NCI-H1417 treated with DMSO at 0.1 percent for 48 hours (cell line): ENCODE results near the gene ZNF132.
"Not testable (repeated sequence)": the region's sequence is repeated elsewhere in the genome, so short reads cannot be mapped to it uniquely, and the experiment has no call there.

Experiments
- DNase-seq: peaks from one replicate; lab custom pipeline; 2025; lab: John Stamatoyannopoulos, UW

ZNF132 gene

DNA sequence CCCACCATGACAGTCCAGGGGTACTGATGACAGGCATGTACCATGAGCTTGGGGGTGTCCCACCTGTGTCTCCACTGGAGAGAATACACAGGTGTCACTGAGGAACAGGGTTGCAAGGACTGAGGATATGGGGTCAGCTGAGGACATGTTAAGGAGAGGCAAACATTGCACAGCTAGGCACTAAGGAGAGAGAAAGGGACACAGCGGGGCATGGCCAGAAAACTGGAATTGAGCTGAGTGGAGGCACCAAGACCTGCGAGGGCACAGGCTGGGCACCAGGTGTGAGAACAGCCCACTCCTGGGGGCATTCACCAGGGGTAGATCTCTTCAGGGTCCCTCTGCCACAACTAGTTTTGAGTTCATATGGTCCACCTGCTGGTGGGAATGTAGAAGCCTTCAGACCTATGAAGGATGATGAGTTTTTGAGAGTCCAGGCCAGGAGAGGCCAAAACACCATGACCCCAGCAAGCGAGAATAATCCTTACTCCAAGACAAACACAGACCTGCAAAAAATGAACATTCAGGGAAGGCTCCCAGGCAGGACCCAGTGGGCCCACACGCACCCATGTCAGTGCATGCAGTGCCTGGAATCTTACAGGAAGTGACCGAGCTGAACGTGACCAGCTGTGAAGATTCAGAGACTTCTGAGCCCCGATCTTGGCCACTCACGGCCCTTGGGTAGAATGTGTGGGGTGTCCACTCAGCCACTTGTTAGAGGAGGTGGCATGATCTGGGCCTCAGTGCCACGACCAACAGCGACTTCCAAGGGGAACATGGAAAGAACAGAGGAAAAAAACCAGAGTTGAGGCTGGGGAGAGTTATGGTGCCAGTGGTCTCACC is 32.9 kb downstream of the ZNF132 start:
- no peak for DNase-seq

DNA sequence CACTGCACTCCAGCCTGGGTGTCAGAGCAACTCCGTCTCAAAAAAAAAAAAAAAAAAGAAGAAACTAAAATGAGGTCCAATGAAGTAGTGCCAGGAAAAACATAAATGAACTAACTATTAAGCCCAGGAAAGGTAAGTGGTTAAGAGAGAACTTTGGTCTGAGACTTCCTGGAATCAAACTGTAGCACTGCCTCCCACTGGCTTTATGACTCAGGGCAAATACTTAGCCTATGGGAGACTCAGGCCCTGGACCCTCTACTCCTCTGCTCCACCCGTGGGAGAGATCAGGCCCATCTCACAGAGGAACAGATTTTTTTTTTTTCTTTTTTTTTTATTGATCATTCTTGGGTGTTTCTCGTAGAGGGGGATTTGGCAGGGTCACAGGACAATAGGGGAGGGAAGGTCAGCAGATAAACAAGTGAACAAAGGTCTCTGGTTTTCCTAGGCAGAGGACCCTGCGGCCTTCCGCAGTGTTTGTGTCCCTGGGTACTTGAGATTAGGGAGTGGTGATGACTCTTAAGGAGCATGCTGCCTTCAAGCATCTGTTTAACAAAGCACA is 36.0 kb downstream of the ZNF132 start:
- DNase-seq = not testable (repeated sequence)

DNA sequence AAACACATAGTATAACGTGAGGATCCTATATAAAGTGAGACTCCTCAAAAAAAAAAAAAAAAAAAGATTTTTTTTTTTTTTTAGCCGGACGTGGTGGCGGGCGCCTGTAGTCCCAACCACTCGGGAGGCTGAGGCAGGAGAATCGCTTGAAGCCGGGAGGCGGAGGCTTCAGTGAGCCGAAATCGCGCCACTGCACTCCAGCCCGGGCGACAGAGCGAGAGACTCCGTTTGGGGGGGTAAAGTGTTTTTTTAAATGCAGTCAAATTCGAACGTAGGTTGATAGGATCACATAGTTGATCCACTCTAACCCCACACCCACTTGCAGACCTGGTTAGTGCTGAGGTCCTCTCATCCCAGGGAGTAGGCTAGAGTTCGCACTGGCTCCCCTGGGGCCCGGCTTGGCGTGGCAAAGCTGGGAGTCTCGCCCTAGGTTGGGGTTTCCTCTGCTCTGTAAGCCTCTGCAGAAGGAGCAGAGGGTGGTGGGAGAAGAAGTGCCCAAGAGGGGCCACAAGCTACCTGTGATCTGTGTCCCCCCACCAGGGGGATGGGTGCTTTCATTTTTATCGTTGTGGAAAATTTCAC is 38.0 kb downstream of the ZNF132 start:
- no peak for DNase-seq

DNA sequence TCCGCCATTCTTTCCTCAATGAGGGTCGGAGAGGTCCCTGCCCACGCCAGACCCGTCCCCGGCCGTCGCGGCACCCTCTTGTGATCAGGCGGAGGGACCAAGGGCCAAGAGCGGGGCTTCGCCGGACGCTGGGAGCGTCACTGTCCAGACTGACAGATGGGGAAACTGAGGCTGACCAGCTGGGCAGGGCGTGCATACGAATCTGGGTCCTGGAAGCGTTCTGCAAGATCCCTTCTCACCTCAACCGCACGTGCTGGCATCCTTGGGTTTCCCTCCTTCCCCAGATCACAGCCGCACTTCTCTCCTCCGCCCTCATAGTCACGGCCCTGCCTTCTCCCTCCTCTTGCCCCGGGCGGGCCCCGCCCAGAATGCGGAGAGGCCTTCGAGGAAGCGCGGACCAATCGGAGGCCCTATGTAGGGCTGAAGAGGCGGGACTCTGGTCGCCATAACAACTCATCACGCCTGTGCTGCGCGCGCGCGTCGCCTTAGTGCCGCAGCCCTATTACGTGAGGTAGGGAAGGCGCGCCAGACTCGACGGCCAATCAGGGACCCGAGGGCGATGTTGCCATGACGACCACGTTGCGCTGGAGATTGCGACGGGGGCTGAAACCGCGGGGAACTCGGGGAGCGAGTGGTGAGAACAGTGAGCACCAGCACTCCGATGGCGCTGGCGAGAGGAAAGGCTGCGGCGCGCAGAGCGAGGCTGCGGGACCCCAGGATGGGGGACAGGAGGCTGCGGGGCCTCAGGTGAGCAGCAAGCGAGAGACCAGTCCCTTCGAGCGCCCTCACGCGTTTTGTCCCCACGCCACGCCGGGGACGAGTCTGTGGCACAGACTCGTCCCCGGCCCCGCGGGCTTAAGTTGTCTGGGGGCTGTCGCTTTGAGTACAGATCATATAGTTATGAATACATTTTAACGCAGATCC is 38.8 kb downstream of the ZNF132 start:
- DNase-seq = peak; percentile 94

DNA sequence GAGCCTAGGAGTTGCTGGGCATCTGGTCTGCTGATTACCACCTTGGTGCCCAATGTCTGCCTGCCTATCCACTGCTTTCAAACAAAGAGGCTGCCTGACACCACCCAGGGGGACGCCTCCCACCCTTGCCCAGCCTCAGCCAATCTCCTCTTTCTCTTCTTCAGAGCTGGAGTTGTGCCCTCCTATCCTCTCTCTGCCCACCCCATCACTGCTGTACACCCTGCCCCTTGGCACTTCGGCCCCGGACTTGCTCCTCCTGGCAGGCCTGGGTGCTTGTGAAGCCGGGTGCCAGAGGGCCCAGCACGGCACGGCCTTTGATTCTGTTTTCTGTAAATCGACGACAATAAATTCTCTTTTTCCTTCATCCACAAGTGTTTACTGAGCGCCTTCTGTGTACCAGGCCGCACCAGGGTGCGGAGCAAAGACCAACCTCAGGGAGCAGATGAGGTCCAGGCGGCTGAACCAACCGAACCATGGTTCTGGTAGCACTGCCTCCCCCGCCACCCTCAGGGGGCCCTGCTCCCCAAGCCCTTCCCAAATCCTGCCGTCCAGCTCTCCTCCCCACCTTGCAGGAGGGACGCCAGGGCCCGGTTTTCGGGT is 39.5 kb downstream of the ZNF132 start:
- DNase-seq = no peak

DNA sequence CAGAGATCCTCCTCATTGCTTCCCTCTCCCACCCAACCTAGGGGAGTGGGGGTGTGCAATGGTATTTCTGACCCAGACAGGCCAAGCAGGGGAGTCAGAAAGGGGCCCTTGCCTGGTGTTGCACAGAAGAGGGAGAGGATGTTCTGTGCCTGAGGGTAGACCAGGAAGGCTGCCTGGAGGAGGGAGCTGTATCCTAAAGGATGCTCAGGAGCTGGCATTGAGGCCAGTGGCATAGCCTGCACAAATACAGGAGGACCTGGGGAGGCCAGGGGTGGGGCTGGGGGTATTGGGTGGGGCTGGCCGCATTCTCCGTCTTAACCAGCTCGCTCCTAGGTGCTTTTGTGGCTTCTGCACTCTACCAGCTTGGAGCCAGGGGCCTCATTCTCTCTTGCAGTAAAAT is 40.0 kb downstream of the ZNF132 start:
- DNase-seq = no peak

DNA sequence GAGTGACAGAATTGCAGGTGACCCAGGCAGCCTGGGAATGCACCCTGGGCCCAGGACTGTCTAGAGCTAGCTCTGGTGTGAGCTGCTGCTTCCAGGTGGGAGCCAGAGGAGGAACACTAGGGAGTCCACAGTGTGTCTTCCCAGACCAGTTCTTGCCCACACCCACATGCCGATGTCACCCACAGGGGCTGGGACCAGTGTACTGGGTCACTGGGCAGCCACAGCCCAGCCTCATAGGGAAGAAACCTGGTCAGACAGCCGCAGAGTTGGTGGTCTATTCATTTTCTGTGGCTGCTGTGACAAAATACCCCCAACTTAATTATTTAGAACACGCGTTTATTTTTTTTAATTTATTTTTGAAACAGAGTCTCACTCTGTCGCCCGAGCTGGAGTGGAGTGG is 41.4 kb downstream of the ZNF132 start:
- no peak for DNase-seq

DNA sequence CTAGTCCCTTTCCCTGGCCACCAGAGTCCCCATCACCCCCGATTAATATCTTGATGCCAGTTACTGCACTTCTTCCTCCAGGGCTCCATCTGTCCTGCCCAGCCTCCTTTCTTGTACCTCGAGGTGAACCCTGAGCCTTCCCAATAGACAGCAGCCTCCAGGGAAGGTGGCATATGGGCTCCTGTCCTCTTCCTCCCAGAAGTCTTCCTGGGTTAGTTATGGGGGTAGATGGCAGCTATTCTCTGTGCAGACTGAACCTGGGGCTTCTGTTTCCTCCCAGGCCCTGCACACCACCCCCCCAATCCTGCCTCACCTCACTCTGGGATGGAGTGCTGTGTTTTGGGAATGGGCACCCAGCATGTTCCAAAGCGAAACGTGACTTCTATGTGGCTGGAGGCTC is 41.9 kb downstream of the ZNF132 start:
- no peak for DNase-seq

DNA sequence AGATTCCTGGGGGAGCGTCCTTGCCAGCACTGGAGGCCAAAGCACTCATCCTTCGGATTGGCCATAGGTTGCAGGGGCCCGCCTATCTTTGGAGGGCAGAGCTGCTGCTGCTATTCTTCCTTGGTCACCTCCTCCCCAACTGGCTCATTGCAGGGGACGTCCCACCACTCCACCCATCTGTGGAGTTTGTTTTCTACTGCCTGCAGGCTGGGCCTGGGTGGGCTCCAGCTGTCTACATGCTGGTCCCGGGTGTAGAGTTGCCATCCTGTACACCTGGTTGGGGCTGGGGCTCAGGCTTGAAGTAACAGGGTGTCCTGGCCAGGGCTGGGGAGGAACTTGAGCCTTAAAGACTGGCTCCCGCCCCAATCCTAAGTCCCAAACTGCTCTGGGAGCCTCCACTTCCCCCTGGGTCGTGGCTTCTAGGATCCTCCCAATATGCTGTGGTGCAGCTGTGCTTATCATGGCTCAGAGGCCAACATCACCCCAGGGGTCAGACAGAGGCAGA is 42.4 kb downstream of the ZNF132 start:
- DNase-seq = no peak

DNA sequence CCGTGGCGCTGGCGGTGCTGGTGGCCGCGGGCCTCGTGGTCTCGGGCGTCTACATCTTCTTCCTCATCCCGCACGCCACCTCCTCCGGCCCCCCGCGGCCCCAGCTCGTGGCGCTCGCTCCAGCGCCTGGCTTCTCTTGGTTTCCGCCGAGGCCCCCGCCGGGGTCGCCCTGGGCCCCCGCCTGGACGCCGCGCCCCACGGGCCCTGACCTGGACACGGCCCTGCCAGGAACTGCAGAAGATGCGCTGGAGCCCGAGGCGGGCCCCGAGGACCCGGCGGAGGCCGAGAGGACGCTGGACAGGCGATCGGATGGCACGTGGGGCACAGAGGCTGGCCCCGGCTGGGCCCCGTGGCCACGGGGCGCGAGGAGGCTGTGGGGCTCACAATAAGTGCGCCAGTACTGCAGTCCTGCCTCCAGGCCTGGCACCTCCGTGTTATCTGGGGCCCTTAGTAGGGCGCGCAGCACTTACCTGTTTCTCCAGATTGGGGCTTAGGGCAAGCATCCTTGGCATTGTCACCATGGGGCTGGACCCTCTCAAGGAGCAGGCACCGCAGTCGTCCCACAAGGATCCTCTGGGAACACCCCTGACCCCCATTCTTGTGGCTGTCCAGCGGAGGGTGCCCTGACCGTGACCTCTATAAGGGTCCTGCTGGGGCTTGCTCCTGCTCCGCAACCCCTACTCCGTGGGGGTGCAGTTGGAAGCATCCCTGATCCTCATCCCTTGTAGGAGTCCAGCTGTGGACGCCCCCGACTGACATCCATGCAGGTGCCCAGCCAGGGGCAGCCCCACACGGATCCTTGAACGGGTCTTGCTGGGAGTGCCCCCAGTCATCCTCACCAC is 43.0 kb downstream of the ZNF132 start:
- DNase-seq = no peak

DNA sequence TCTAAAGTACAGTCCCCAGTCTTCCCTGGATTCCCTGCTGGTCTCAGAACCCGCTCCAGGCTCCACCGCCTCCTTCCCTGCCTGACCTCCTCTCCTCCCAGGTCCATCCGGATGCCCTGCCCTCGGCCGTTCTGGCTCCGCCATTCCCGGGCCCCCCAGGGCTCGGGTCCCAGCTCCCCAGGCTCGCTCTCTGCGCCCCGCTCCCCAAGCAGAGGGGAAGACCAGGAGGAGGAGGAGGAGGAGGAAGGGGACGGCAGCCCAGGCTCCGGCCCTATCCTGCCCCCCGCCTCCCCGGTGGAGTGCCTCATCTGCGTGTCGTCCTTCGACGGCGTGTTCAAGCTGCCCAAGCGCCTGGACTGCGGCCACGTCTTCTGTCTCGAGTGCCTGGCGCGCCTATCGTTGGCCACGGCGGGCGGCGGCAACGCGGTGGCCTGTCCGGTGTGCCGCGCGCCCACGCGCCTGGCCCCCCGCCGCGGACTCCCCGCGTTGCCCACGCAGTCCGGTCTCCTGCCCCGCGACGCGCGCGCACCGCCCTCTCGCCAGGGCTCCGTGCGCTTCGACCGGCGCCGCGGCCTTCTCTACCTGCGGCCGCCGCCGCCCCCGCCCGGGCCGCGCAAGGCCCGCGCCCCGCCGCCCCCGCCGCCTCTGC is 43.9 kb downstream of the ZNF132 start:
- DNase-seq = no peak

DNA sequence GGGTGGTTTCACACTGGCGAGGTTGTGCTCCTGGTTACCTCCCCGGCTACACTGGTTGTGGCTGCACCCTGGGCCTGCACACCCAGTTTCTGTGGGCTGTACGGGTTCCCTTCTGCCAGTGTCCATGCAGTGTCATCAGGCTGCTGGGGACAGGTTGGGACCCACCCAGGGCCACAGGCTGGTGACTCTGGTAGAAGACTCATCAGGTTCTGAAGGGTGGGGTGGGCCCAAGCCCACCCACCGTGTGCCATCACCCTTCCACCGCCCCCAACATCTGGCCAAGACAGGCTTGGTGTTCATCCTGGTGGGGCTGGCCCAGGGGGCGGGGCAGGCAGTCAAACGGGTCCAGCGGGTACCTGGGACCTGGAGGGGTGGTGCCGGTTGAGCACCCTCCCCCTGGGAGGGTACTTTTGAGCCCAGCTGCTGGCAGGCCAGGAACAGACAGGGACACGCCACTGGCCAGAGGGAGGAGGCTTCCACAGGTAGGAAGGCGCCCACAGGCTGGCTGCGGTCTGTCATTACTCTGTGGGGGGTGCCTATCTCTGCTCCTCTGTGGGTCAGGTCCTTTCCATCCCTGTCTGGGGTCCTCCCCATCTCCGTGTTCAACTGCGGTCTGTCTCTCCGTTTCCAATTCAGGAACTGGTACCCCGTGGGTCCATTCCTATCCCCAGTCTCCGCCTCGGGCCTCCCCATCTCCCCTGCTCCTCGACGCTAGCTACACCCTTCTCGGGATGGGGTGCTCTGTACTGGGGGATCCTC is 44.6 kb downstream of the ZNF132 start, which contains the start of gene RNF225:
TSS of gene RNF225 (plus strand) at position 437 of the 759 bp plus-strand sequence. CDS start 434 bp downstream, outside the sequence.
- no peak for DNase-seq

DNA sequence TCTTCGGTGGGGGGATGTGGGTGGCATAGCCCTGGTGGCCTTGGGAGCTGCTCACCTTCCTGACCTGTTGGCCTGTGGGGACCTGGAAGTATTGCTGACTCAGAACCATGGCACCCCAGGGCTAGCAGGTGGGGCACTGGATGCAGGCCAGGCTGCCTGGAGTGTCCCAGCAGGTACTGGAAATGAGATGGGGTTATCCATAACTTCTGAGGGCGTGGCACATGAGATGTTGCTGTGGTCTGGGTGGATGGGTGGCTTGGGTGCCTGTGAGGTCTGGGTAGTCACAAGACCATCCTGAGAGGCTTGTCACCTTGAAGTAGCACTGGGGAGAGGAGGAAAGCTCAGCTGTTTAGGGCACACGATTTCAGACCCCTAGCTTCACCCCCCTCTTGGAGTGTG is 45.1 kb downstream of the ZNF132 start:
- no peak for DNase-seq

DNA sequence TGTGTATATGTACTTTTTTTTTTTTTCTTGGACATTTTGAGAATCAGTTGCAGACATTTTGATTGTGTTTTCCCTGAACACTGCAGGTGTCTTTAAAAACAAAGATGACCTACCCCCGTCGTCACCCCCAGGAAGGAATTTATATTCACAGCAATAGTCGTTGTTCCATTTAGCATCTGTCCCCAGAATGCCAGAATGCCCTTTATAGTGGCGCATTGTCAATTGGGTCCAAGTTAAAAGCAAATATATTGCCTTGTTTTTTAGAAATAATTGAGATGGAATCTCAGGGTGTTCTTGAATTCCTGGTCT is 46.3 kb downstream of the ZNF132 start:
- DNase-seq = no peak

DNA sequence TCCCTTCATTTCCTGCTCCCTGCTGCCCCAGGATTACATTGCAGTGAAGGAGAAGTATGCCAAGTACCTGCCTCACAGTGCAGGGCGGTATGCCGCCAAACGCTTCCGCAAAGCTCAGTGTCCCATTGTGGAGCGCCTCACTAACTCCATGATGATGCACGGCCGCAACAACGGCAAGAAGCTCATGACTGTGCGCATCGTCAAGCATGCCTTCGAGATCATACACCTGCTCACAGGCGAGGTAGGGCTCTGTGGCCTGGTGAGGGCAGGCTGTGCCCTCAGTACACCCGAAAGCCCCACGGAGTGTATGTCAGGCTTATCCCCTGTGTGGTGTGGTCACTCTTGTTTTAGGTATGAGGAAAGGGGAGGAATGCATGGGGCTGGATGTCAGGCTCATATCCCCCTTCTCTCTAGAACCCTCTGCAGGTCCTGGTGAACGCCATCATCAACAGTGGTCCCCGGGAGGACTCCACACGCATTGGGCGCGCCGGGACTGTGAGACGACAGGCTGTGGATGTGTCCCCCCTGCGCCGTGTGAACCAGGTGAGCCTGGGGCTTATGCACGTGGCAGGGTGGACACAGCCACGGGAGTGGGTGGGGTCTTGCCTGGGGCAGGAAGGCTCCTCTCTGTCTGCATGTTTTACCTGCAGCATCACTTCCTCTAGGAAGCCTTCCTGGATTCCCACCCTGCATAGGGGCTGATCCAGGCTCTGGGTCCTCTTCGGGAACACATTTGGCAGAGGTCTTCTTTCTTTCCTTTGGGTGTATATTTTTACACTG is 46.8 kb downstream of the ZNF132 start:
- no peak for DNase-seq

DNA sequence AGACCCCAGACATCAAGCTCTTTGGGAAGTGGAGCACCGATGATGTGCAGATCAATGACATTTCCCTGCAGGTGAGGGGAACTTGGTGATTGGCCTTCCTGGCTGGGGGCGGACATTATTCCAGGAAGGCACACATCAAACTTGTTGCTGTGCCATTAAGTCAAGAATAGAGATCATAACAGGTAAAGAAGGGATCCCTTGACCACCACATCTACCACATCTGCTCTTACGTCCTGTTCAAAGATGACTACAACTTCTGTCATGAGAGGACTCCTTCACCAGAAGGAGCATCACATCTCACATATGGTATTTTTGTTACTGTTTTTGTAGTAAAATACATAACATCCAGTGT is 51.8 kb downstream of the ZNF132 start:
- no peak for DNase-seq

DNA sequence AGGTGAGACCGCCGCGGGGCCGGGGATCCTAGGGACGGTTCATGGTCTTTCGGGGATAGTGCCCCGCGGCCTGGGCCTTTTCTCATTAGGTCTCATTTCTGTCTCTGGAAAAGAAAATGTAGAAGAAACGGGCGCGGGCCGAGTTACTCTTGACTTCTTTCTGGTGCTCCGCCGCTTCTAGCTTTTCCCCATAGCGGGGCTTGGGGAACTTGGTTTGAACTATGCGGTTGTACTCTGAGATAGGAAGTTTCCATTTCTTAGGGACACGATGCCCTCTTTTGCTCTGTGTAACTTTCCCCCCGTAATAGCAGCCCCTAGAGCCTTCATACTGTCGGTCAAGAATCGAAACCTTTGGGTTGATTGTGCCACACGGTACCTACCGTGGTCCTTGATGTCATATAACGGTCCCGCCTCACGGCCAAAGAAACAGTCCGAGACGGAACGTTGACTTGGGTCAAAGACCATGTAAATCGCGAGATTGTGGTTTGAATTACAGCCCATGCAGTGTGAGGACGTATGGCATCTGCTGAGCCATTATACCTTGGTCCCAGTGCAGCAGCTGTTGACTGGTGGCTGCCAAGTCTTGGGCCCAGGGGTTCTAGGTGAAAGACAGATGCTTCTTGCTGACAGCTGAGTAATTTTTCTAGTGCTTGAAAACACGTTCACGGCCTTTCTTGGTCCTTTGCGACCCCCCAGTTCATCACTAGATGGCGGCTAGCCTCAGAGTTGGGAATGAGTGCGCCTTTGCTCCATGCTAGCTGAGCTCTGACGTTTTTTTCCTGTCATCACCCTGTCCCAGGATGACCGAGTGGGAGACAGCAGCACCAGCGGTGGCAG is 52.4 kb downstream of the ZNF132 start:
- no peak for DNase-seq
